Stimulated activated CD4-positive, alpha-beta T cell treated with anti-CD3 and anti-CD28 coated beads, TNF-alpha, amount 100 ng/mL, for 1 hour (primary cell): Measurements from ENCODE around the gene LARP1B.
"Not testable (repeated sequence)": the region's sequence is repeated elsewhere in the genome, so short reads cannot be mapped to it uniquely, and the experiment has no call there.

Source experiments
- DNase-seq, 3 donors: peaks; one replicate each; pipeline ENCODE4 v3.0.0-alpha.2; 2020; ENCODE audit warnings: low read depth in 3 of 3, low spot score in 1 of 3

The LARP1B gene

DNA sequence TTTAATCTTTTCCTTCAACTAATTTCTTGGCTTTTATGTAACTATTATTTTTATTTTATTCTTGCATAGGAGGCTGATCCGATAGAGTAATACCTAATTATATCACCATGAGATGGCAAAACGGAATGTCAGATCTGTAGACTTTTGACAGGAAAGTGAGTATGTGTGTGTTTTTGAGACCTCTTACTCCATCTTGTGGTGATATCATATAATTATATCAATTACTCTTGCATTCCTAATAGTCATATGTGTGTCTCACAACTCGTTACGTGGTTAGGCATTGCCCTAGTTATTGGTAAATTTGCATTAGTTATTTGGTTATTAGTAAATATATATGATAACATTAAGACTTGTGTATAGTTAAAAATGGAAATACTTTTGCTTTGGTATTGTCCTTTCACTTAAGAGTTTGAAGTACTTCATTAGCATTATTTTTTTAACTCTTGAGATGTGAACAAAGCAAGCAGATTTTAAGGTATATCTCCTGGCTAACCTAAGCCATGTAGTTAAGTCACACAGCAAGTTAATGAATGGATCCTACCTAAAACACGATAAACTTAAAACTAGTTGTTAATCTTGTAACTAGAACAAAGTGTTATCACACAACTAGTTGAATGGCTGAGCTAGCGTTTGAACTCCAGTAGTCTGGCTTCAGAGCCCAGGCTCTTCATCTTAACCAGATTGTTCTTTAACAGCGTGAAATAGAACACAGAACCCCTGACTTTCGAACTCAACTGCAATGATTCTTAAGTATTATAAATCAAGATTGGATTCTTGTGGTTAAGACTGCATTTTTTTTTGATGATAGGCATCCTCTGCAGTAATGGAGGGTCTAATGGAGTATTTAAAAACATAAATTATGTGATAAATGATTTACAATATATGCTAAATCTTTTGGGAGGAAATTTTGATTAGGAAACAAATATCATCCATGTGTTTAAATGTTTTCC, 159.4 kb downstream of the LARP1B start:
- DNase-seq, result no peak

DNA sequence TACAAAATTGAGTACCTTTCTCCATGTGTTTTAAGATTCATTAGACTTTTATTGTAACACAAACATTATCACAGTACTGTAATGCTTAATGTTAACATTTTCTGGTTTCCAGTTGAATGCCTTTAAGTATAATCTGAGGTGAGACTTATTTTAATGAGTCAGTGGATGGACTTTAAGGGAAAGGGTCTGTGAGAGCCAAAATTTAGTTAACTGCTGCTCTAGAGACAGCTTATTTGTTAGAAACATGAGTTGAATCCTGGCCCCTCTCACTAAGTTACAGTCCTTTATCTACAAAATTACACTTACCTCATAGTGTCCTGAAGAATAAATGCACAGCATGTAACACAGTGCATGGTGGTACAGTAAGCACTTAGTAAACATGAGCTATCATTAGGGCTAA, 160.5 kb downstream of the LARP1B start:
- no peak for DNase-seq

DNA sequence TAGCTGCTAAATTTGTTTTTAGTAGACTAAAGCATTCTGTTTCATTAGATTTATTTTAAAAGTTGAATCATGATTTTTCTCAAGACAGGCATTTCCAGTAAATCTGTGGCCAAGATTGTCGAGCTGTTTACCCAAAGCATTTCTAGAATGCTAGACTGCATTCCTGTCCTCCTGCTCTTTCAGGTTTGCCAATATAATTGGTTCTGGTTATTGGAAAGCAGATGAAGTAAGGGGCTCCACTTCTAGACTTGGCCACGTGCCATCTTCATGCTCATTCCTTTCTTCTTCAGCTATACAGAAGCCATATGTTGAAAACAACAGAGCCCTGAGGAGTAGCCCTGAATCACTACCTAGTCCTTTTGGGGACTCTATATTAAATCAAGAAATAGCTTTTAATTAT, 164.0 kb downstream of the LARP1B start:
- no peak for DNase-seq

DNA sequence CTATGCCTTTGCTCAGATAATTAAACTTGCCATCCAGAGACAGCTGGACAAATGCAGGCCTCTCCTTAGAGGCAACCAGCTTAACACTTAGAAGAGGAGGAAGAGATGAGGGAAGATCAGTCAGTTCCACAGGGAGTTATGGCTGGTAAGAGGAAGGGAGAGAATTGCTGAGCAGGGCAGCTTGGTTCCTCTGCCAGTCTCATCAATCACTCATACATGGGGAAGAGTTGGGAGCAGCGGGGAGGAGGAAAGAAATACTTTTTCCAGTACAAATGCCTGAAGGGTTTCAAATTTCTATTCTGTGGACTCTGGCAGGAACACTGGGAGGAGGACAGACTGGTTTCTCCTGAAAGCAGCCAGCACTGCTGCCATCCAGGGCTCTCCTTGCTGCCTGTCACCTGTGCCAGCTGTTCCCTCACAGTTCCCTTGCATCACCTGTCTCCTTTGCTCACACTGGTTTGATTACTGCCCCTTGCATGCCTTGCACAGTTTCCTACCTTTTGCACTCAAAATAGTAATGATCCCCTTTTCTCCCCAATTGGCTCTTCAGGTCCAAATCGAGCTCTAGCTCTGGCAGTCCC, 167.0 kb downstream of the LARP1B start:
- DNase-seq, result no peak

DNA sequence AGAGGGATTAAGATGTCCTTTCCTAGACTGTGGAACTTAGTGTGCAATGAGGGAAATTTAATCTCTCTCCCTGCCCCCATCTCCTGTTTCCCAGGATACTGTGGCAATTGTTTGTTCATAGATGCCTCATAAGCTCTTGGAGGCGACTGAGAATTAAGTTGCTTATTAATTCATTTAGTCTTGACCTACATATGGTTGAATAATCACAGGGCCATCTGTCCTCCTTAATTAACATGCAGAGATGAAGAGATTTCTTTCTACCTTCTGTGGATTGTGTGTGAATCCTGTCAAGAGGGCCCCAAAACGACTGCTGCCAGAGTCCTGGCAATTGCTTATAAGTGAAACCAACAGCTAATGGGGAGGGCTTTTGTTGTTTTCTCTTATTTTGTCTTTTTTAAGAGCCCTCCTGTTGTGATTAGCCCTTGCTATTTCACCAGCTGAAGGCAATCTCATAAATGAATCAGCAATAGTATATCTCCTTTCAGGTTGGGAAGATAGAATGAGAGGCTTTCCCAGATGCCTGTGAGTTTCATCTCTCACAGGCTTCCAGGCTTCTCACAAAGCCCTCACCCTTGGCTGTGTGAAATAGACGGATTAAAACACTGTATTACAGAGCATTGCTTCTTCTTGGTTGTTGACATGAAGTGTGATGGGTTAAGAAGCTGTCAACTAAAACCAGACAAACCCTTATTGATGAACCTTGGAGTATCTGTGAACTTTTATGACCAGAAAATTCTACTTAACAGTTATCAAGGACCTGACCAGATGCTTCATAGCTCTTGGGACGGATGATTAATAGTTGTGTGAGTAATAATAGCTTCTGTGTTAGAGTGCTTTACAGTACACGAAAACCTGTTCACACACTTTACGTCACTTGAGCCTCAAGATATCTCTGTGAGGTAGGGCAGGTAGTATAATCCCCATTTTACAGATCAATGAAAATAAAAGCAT, 168.0 kb downstream of the LARP1B start:
- DNase-seq, result no peak

DNA sequence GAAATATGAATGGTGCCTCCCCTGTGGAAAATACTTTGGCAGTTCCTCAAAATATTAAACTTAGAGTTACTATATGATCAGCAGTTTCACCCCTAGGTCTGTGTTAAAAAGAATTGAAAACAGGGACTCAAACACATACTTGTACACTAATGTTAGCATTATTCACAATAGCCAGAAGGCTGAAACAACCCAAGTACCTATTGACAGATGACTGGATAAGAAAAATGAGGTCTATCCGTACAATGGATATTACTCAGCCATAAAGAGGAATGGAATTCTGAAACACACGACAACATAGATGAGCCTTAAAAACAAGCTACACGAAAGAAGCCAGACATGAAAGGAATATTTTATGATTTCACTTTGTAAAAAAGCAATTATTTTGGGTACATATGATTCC, 171.6 kb downstream of the LARP1B start:
- no peak for DNase-seq

DNA sequence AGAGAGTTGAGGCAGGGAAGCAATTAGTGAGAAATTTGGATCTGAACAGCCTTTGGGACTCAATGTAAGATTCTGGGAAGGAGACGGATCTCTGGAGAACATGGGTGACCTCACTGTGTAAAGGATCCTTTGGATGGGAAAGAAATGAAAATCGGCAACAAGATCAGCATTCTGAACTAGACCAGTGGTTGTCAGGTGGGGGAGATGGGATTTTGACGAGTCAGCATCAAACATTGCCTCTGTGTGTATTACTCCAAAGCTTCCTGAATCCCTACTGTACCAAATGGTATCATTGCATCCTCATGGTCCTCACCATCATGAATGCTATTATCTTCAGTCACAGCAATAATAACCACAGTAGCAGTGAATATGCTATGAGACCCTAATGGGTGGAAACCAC, 173.7 kb downstream of the LARP1B start:
- no peak for DNase-seq

DNA sequence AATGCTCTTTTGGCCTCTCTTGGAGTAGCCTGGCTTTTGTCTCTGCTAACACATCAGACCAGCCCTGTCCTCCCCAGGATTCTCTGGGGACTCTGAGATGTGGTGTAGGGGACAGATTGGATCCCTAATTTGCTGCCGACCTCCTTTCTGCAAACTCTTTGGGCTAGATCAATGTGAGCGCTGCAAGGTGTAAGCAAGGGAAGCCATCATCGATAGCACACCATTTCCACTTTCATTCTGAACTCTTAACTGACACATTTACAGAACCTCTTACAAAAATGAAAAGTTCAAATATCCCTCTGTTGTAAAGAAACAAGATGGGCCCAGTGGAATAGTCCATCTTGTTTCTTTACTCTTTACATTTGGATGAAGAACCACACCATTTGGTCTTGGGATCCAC, 179.9 kb downstream of the LARP1B start:
- no peak for DNase-seq

DNA sequence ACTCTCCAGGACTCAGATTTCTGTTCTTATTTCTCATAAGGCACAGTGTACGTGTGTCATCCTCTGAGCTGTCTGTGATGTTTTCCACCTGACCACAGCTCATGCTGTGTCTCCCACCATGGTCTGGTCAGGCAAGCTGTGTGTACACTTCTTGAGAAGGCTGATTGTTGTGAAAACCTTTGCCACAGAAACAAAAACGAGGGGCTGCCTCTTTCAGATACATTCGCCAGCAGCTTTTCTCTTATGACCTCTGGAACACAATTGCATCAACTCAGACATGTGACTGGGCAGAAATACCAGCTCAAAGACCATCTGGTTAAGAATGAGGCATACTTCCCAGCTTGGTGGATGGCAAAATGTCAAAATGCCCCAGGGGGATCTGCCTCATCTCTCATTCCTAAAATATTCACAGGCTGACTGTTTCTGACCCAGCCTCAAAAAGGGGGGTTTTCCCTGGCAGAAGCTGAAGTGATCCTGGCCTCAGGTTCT, 180.4 kb downstream of the LARP1B start:
- no peak for DNase-seq

DNA sequence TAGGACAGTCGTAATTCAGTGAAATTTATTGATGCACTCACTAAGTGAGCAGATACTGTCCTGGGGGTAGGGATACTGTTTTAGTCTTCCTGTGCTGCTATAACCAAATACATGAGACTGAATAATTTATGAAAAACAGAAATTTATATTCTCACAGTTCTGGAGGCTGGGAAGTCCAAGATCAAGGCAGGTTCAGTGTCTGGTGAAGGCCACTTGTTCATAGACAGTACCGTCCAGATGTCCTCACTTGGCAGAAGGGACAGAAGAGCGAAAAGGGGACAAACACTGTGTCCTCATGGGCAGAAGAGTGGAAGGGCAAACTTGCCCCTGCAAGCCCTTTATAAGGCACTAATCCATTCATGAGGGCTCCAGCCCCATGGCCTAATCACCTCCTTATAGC, 180.9 kb downstream of the LARP1B start:
- no peak for DNase-seq

DNA sequence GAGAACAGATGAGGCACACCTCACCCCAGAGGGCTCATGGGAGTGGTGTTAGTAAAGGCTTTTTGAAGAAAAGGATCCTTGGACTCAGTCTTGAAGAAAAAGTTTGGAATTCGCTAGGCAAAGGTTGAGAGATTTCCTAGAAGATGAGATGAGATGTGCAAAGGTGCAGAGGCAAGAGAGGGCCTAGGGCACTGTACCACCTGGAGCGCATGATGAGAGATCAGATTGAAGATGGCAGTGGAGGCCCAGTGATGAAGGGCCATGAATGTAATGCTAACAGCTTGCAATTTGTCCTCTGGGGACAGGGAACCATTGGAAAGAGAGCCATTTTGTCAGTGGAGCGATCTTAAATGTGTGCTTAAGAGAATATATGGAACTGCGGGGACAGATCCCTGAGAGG, 181.5 kb downstream of the LARP1B start:
- no peak for DNase-seq

DNA sequence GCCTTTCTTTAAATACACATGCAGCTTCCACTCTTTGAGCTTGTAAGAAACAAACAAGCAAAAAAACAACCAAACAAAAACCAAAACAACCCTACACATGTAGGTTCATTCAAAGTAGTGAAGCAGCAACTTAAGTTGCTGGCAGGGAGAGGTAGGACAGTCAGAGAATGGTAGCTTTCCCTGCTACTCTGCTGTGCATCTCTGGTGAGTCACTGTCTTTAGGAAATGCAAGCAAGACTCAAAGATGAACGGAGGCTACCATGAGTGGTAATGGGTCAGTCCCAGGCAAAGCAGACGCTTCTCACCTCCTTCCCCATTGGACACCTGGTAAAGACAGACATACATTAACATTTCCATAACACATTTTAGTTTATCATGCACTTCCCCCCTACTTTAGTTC, 183.3 kb downstream of the LARP1B start:
- no peak for DNase-seq

DNA sequence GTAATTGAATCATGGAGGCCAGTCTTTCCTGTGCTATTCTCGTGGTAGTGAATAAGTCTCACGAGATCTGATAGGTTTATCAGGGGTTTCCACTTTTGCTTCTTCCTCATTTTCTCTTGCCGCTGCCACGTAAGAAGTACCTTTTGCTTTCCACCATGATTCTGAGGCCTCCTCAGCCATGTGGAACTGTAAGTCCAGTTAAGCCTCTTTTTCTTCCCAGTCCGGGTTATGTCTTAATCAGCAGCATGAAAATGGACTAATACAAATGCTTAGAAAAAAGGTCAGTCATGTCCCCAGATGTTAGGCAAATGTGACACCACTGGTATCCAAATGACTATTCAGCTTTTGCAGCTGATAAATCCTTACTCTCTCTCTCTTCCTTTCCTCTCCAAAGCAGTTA, 184.3 kb downstream of the LARP1B start:
- DNase-seq, result not testable (repeated sequence)

DNA sequence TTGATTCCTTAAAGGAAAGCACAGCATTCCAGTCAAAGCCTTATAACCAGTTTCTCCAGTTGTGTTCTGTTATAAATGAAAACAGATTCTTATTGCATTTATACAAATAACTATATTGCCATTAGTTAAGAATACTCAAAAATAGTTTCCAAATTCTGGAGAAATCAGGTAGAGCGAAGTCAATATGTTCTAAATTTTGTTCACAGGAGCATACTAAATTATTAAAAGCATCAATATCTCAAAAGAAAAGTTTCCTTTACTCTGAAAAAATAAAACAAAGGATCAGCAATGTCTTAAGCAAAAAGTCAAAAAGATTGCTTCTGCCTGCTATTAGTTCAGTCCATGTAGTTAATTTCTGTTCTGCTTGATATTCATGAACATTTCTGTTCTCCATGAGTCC, 186.8 kb downstream of the LARP1B start:
- DNase-seq, result no peak

DNA sequence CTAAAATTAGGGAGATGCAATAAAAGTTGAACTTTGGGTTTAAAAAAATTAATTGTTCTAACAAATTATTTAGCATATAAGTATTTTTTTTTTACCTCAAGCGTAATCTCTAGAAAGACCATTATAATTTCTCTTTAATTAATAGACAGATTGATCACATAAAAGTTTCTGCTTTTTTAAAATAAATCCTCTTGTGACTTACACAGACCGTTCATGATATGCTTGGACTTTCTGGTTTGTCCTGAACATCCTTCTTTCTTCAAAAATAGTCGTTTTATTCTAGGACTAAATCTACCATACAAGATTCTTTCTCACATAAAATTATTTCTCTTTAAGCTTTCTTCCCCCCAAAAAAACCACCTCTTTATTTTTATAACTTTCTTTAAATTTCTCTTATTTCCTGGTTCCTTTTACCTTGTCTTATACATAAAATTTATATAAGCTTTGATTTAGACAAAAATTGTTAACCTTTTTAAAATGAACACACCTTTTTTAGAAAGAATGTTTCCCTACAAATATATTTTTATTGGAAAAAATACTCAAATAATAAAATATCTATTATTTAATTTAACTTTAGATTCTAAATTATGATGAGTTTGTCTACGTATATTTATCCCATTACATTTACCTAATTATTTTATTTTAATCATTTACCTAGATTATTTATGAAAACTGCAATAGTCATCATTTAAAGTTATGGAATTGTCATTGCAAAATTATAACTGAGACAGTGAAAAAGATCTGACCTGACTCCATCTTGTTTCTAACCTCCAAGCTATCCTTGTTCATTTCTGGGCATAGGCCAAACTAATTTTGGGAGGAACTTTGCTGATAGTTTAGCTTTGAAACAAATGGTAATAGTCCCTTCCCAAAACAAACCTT, 188.9 kb downstream of the LARP1B start:
- no peak for DNase-seq

DNA sequence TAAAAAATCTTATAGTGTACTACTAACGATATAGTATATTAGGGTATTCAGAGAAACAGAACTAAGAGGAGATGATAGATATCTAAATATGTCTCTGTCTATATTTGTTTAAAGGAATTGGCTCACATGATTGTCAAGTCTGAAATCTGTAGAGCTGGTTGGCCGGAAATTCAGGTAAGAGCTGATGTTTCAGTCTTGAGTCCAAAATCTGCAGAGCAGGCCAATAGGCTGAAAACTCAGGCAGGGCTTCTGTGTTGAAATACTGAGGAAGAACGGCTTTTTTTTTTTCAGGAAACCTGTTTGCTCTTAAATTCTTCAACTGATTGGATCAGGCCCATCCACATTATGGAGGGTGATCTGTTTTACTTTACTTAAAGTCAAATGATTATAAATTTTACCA, 194.8 kb downstream of the LARP1B start:
- DNase-seq, result no peak

DNA sequence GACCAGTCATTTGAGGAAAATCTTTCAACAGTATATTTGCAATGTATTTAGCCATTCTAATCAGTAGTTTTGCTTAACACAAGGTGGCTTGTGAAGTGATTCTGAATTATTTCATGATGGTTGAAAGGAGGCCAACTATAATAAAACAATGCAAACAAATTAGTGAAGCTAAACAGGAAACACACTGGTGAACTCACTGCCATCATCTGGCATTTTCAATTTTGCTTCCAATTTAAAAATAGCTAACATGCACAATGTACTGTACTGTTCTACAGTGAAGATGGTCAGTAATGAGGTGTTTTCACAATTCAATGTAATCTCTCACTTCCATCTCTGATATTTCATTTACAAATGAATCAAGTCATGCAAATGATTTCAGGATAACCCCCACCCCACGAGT, 195.4 kb downstream of the LARP1B start:
- no peak for DNase-seq

DNA sequence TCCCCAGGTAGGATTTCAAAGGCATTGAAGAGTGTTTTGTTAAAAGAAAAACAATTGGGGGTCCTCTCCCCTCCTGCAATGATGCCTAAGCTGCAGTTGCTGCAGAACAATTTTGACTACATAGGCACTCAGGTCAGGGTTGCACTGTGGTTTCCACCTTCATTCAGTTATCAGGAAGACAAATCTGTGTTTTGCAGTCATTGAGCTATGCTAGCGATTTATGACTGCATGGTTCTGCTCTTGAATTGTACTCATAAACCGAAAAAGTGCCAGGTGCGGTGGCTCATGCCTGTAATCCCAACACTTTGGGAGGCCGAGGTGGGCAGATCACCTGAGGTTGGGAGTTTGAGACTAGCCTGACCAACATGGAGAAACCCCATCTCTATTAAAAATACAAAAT, 197.1 kb downstream of the LARP1B start:
- DNase-seq, result not testable (repeated sequence)

DNA sequence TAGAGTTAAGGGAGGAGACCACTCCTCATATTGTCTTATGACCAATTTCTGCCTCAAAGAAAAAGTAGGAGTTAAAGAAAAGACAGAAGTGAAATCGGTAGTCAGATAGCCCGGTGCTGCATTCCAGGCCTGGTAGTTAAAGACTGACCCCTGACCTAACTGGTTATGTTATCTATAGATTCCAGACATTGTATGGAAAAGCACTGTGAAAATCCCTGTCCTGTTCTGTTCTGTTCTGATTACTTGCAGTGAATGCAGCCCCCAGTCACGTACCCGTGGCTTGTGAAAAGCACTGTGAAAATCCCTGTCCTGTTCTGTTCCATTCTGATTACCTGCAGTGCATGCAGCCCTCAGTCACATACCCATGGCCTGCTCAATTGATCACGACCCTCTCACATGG, 198.8 kb downstream of the LARP1B start:
- DNase-seq, result not testable (repeated sequence)
